Inferior parietal cortex (tissue), 1 donor: ENCODE results near the gene KIF19.

Experiments
- DNase-seq: peaks from one replicate; pipeline ENCODE4 v3.0.0-alpha.2; 2016; ENCODE audit errors: extremely low spot score

The KIF19 gene

GRCh38 chr17:74339537-74340195 is 13.6 kb downstream of the KIF19 start:
- no peak for DNase-seq

DNA sequence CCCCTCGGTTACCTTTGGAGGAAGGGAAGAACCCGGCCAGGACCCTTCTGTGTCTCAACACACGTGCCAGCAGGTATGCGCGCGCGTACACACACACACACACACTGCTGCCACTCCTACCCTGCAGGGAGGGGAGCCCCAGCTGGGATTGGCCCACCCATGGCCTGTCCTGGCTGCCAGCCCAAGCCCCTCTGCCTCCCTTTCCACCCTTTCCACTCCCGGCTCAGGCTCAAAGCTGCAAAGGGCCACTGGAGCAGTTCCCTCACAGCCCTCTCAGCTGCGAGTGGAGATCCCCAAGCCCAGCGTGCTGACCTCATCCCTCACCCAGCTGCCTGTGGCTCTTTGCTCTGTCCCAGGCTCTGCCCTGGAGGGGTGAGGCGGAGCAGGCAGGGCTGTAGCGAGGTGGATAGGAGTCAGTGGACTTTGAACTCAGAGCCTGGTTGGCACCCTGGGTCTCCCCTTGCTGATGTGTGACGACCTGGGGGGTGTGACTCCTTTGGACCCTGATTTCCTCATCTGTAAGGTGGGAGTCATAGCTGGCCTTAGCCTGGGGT is 14.5 kb downstream of the KIF19 start:
- DNase-seq = peak; percentile 27

DNA sequence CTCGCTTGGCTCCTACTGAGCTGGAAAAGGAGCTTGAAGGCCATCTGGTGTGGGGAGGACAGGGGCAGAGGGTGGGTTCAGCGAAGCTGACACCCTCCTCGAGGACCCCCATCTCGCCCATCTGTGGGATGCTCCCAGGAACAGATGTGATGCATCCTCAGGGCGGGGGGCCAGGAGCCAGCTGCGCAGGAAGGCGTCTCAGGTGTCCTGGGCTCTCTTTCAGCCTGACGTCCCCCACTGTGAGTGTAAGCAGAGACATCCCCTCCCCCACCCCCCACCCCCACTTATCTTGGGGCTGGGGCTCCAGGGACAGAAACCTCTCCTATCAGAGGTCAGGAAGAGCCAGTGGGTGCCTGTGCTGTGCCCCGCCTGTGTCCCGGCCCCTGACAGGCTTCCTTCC is 16.2 kb downstream of the KIF19 start:
- DNase-seq = no peak

DNA sequence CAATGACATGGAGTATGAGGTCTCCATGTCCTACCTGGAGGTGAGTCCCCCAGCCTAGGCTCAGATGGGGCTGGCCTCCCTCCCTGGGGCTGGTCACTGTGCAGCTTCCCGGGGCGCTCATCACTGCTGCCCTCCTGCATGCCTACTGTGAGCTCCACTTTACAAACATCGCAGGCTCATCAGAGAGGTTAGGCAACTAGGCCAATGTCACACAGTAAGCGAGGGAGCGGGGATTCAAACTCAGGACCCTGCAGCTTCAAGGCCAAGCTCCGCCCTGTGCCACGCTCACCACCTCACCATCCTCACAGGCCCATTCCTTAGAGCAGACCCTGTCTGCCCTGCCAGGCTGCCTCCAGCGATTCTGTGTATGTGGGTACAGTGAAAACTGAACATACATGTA is 17.1 kb downstream of the KIF19 start:
- no peak for DNase-seq

DNA sequence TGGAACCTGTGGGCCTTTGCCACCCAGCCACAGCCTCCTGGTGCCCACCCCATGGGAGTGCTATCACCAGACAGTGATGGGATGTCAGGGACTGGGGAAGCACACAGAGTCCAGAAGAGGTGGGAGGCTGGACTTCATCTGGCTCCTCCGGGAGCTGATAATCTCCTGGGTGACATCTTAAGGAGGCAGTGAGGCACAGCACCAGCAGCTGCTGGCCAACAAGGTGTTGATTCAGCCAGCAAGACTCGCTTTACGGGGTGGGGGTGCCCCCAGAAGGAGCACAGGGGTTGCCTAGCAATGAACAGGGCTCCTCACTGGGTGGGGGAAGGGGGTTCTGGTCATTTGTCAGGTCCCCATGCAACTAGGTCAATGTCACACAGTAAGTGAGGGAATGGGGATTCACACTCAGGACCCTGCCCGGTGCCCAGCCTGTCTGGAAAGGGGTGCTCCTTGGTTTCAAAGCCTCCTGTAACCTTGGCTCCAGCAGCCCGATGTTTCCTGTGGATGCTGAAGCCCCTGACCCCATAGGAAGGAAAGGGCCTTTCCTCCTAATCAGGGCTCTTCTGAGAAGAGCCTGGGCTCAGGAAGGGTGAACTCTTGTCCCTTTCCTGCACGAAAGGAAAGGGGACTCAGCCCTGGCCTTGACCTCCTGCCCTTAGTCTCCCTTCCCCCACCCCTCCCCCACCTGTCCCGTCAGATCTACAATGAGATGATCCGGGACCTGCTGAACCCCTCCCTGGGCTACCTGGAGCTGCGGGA is 17.7 kb downstream of the KIF19 start:
- no peak for DNase-seq

GRCh38 chr17:74344658-74345057 is 18.6 kb downstream of the KIF19 start:
- DNase-seq = no peak

GRCh38 chr17:74345433-74346241 is 19.6 kb downstream of the KIF19 start:
- no peak for DNase-seq

GRCh38 chr17:74347646-74348045 is 21.6 kb downstream of the KIF19 start:
- no peak for DNase-seq

DNA sequence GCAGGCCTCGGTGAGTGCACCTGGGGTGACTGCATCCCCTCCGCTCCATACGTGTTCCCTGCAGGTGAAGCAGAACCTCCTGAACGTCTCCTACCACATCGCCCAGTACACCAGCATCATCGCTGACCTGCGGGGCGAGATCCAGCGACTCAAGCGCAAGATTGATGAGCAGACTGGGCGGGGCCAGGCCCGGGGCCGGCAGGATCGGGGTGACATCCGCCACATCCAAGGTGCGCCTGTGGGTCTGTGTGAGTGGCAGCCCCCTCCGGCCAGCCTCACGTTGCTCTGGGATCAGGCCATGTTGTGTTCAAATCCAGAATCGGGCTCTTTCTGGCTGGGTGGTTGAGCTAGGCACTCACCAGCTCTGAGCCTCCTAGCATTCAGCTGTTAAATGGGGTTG is 23.1 kb downstream of the KIF19 start:
- no peak for DNase-seq

- no peak for DNase-seq
Measured at GRCh38 chr17:74350486-74350885, 24.5 kb downstream of the KIF19 start.

DNA sequence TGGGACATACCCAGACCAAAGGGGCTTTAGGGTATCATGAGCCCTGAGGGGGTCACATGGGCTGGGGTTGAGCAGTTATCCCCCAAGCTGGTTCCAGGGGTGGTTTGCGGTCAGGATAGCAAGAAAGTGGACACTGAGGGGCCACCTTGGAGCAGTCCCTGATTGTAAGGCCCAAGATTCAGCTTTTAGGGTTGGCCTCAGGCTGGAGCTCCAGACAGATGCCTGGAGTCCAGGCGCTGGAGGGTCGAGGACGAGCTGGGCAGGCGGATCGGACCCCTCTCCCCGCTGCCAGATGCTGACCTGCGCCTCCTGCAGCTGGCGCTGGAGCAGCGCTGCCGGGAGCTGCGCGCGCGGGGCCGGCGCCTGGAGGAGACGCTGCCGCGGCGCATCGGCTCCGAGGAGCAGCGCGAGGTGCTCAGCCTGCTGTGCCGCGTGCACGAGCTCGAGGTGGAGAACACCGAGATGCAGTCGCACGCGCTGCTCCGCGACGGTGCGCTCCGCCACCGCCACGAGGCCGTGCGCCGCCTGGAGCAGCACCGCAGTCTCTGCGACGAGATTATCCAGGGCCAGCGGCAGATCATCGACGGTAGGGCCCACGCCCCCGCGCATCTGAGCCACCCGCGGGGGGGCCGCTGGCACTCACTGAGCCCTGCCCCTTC is 25.7 kb downstream of the KIF19 start:
- no peak for DNase-seq

GRCh38 chr17:74353446-74354060 is 27.5 kb downstream of the KIF19 start:
- no peak for DNase-seq

- no peak for DNase-seq
Measured at GRCh38 chr17:74354123-74354522, 28.1 kb downstream of the KIF19 start.

DNA sequence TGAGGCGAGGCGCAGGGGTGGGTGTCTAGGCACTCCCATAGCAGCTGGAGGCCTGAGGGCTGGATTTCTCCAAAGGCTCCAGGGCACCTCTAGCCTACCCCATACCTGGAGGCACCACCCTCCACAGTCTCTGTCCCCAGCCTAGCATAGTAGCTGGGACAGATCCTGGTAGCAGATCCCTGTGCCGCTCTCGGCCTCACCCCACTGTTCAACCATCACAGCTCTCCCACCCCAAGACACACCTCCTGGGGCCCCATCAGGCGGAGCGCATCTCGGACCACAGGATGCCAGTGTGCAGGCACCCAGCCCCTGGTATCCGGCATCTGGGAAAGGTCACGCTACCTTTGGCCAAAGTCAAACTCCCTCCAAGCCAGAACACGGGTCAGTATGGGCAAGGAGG is 28.5 kb downstream of the KIF19 start:
- no peak for DNase-seq

DNA sequence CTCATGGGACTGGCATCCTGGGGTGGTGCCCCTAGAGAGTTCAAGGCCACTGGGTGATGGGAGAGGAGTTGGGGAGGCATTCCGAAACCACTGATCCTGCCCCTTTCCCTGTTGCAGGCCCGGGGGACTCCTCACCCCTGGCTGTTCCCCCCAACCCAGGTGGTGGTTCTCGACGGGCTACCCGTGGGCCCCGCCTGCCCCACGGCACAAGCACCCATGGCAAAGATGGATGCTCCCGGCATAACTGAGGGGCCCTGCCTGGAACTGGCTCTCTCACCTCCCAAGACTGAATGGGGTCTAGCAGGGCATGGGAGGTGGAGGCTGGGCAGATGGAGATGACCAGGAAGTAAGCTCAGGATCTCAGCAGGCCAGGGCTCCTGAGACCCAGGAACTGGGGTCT is 29.0 kb downstream of the KIF19 start:
- no peak for DNase-seq

GRCh38 chr17:74356646-74357465 is 30.8 kb downstream of the KIF19 start:
- no peak for DNase-seq

GRCh38 chr17:74357466-74357809 is 31.4 kb downstream of the KIF19 start:
- DNase-seq = no peak

- DNase-seq = no peak
Measured at GRCh38 chr17:74358697-74359096, 32.7 kb downstream of the KIF19 start.

DNA sequence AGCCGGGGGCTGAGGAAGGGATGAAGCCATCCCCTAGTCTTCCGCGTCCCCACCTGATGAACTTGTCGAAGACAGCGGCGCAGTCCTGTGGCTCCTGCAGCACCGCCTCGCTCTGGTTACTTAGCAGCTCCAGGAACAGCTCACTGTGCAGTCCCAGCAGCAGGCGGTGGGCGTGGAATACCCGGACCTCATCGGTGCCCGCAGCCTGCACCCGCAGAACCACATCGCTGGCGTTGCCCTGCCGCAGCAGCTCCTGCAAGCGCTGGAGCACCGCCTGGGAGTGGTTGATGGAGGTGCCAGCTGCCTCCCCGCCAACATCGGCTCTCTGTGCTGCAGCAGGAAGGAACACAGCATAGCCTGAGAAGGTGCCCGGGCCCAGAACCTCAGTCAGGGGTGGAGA is 33.9 kb downstream of the KIF19 start:
- DNase-seq = no peak

DNA sequence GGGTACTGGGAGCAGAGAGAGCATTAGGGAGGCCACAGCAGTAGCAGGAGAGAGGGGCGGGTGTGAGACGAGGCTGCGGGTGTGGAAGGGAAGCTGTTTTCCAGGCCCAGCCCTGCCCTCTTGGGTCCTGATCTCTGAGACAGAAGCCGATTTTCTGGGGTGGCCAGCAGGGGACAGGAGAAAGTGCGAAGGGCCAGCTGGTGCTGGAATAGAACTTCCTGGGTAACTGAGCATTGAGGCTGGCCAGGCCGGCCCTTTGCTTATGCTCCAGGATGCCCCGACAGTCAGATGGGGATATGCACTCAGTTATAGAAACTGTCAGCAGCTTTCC is 34.8 kb downstream of the KIF19 start:
- no peak for DNase-seq
